GM18511 (cell line): ENCODE results near the gene OBSCN.
A peak's percentile ranks its signal among the peaks of the same experiment; 100 is the strongest.

Experiments used
- ATAC-seq: cut with Tn5 transposase; IDR thresholded peaks from one replicate; pipeline ENCODE4 v1.9.1; 2021; ENCODE audit warnings: mild to moderate bottlenecking, moderate library complexity; ENCODE audit not compliant: unreplicated experiment

OBSCN gene

DNA sequence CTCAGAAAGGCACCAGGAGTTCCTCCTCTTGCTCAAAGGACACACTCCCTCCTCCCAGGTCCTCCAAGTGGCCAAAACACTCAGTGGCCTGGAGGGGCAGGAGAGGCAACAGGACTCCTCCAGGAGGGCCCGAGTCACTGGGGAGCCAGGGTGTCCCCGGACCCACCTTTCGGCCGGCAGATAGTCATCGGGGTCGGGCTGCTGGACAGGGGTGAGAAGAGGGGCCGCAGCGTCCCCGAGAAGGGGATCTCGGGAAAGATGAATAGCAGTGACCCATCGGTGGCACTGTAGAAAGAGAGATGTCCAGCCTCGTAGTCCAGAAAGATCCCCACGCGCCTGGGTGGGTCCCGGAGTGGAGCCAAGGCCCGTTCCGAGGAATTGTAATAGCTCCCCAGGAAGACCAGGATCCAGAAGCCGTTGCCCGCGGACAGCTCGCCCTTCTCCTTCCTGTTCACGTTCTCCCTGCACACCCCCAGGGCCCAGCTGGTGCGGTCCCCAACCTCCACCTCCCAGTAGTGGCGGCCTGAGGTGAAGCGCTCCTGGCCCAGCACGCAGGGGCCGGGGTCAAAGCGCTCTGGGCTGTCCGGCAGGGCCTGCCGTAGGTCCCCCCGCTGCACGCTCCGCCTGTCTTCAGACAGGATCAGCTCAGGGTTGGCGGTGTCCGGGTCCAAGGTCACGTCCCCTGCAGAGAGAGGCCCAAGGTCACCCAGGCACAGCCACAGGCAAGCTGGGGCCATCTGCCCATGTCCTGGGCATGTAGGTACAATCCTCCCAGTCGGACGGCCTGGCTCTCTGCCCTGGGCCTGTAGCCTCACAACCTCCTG is 186.9 kb downstream of the OBSCN start:
- ATAC-seq = no peak

DNA sequence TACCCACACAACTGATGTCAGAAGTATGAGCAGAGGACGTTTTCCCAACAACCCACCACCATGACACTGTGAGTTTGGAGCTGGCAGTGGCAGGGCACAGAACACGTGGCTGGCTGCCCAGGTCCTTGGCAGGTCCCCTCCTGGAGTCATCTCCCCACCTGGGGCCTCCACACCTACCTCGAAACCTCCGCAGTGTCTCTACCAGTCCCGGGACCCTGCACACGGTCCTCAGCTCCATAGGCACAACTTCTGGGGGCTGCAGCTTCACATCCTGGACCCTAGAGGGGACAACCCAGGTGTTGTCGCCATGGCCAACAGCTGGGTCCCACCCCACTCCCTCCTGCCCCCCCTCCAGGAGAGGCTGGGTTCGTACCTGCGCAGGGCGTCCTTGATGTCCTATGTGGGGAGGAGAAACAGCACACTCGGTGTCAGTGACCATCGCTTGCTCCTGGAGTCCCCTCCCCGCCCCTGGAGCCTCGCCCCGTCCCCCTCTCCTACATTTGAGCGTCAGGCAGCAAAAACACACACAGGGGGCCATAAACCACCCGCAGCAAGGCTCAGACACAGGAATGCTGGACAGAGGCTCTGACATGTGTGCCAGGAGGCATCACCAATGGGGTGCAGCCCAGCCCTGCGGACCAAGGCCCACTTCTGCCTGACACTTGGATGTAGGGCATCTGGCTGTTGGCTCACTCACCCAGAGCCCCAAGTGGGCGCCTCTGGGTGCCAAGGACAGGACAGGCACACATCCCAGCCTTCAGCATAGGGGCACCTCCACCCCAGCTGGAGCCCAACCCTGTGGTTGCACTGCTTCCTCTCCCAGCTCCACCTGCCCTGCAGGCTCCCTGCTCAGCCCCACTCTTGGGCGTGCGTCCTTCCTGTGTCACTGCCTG is 189.2 kb downstream of the OBSCN start:
- ATAC-seq = no peak

DNA sequence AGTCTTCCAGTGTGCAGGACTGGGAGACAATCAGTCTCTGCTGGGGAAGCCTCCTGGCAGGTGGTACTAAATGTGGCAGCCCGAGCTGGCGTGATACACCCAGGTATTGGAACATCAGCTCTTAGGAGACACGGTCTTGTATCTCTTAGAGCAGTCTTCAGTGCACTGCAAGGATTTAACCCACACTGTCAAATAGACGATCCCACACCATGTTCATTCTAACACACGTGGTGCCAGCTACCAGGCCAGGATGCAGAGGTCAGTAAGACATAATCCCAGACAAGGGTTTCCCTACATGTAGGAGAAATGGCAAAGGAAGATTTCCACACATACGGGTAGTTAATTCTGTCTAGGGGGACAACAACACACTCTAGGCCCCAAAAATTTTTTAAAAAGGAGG is 190.1 kb downstream of the OBSCN start:
- ATAC-seq = no peak

DNA sequence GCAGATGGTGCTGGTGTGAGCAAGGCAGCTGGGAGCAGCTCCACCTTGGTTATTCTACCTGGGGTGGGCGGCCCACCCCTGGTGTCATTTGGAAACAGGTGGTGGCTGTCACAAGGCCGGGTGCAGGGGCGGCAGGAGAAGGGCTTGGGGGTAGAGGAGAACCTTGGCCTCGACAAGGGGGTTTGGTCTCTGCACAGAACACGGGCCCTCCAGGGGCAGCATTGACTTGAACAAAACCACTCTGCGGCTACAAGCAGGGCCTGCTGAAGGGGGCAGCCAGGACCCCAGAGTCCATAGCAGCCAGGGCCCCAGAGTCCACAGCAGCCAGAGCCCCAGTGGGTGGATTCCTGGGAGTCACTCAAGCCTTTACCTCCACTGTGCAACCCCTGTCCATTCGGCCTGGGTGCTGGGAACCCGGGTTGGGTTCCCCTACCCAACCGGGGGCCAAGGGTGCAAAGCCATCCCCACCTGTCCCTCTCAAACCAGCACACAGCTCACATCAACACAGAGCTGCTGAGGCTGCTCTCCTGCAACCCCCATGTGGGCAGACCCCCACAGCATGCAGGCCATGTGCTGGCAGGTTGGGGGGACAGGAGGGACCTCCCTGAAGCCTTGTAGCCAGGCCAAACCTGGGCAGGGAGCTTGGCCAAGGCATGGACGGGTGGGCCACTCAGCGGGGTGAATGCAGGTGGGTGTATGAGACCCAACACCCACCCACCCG is 191.1 kb downstream of the OBSCN start:
- no peak for ATAC-seq

GRCh38 chr1:228399531-228400236 is 191.8 kb downstream of the OBSCN start:
- ATAC-seq = no peak

- ATAC-seq = no peak
Observed at GRCh38 chr1:228400237-228400651, 192.4 kb downstream of the OBSCN start.

GRCh38 chr1:228400692-228401454 is 193.0 kb downstream of the OBSCN start:
- ATAC-seq = no peak

DNA sequence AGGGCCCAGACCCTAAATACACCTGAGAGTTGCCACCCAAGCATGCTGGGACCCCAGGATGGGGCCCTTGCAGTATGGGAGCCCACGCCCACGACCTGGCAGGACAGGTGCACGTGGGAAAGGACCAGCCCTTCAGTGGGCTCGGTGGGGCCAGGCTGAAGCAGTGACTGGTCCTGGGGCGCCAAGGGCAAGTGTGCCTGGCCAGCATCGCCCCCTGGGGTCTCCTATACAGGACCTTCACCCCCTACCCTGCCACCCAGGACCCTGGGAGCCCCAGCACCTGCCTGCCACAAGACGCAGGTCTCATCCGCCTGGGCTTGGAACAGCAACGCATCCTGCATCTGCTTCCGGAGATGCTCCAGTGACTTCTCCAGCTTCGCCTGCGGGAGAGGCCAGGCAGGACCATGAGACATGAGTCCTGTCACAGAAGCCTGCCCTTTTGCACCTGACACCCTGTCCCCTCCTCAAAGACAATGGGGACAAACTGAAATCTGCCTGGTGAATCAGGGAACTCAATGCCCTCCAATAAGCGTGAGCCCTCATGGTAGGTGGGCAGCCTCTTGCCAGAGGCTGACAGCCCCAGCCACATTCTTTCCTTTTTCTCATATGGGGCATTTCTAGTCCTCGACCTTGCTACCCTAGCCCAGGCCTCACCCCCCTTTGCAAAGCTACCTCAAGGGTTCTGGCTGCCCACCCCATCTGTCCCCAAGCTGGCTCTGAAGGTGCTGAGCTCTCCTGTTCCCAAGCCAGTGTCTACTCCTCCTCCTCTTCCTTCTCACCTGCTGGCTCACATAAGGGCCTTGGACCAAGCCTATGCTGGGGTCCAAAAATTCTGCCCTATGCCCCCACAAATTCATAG is 194.2 kb downstream of the OBSCN start:
- ATAC-seq = no peak

DNA sequence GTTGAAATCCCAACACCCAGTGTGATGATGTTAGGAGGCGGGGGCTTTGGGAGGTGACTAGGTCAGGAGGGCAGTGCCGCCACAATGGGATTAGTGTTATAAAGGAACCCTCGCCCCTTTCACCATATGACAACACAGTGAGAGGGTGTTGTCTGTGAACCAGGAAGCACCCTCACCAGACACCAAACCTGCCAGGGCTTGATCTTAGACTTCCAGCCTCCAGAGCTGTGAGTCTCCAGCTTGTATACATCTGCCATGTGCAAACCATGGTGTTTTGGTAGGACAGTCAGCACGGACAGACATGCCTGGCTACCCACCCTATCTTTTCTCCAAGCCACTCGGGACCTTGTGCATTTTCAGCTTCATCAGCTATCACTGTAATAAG is 194.8 kb downstream of the OBSCN start:
- no peak for ATAC-seq

GRCh38 chr1:228403231-228403631 is 195.4 kb downstream of the OBSCN start:
- no peak for ATAC-seq

GRCh38 chr1:228404107-228404720 is 196.4 kb downstream of the OBSCN start:
- no peak for ATAC-seq

DNA sequence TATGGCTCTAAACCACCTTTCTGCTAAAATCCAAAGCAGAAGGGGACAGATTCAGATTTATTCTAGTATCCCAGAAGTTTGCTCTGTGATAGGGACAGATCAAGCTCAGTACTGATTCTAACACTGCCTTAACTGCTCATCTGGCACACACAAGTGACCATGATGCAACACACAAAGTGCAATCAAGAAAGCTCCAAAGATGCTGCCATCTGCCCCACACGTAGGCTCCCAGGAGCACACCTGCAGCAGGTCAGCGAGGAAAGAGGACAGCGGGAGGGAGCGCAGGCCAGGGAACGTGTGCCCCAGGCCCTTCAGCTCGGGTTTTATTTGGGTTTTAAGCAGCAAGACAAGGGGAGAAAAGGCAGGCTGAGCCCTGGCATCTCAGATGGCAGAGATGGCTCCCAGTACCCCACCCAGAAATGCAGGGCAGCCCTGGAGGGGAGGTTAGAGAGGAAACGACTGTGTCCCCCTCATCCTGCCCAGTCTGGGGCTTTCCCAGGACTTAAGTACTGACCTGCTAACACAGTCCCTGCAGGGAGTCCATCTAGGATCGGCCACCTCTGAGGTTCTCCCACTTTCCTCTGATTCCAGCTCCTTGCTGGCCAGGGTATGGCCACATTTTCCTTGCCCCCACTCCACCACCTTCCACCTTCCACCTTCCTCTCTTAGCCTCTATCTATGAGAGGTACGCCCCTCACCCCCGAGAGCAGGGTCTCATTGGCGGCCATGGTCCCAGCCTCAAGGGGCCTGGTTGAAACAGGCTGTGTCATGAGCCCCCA is 197.5 kb downstream of the OBSCN start:
- no peak for ATAC-seq

- no peak for ATAC-seq
Observed at GRCh38 chr1:228405979-228406228, 198.1 kb downstream of the OBSCN start.

DNA sequence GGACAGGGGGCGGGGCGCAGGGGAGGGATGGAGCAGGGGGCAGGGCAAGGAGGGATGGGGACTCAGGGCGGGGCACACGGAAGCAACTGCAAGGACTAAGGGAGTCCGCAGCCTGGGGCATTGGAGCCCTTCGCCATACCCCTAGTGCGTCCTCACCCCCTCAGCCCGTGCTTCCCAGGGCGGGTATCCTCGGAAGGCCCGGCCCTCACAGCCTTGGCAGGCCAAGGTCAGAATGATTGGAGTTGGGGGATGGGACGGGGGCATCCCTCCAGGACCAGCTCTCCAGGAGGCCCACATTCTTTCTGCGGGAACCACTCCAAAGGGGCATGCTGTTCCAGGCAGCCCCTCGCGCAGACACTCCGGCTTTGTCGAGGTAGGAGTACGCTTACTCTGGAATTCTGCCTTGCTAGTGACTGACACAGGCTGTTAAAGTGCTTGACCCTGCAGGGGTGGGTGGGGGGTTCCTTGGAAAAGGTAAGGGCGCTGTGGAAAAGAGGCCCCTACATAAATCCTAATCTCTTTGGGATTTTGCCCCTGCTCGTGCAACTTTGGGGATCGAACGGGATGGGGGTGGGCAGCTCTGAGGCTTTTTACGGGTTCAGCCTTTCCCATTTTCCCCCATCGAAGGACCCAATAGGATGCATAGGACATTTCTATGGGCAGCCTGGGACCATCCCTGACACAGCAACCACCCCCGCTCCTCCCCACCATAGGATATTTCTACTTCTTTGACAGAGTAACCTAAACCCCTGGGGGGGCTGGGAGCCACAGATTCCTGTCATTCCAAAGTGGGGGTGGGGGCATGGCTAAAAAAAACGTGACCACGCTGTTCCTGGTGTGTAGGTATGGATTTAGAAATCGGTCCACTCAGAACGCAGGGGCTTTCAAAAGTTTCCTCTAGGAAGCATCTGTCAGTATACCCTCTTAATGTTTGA is 199.5 kb downstream of the OBSCN start:
- ATAC-seq = peak; percentile 38

GRCh38 chr1:228408041-228408868 is 200.4 kb downstream of the OBSCN start:
- no peak for ATAC-seq
